Thyroid gland (tissue), 4 donors: ENCODE results near the gene TLCD2.

Experiments used
- POLR2A ChIP-seq, 2 donors: fragments of 450-650 bp; IDR thresholded peaks; one replicate each; pipeline ENCODE4 v1.6.1; 2017; ENCODE audit warnings: antibody characterized with exemption in 2 of 2, mild to moderate bottlenecking in 2 of 2, moderate library complexity in 1 of 2
- TF ChIP-seq, protein P1 (sequence below), 6 experiments: fragments of 200-600 bp in 3 of 6; fragments of 450-650 bp in 3 of 6; sonication (generic) in 3 of 6; IDR thresholded peaks; one replicate each; pipeline ENCODE4 v1.5.1; 2016 to 2019; ENCODE audit warnings: antibody characterized with exemption in 6 of 6, mild to moderate bottlenecking in 2 of 6, inconsistent platforms in 1 of 6, moderate library complexity in 1 of 6

- TF ChIP-seq, protein P1, sequence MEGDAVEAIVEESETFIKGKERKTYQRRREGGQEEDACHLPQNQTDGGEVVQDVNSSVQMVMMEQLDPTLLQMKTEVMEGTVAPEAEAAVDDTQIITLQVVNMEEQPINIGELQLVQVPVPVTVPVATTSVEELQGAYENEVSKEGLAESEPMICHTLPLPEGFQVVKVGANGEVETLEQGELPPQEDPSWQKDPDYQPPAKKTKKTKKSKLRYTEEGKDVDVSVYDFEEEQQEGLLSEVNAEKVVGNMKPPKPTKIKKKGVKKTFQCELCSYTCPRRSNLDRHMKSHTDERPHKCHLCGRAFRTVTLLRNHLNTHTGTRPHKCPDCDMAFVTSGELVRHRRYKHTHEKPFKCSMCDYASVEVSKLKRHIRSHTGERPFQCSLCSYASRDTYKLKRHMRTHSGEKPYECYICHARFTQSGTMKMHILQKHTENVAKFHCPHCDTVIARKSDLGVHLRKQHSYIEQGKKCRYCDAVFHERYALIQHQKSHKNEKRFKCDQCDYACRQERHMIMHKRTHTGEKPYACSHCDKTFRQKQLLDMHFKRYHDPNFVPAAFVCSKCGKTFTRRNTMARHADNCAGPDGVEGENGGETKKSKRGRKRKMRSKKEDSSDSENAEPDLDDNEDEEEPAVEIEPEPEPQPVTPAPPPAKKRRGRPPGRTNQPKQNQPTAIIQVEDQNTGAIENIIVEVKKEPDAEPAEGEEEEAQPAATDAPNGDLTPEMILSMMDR (IDR thresholded peaks at IDR 0.05), result no peak
- TF ChIP-seq POLR2A (IDR thresholded peaks at IDR 0.05), result no peak
Observed at GRCh38 chr17:1714980-1715802, 5.0 kb upstream of the TLCD2 start.
